MCF 10A (cell line): Measurements from ENCODE around the gene MMP2. TPM values are rescaled to one million over a fixed set of nuclear protein-coding genes. Genes with fewer than 3 reads are reported as not detected.
A peak's percentile ranks its signal among the peaks of the same experiment; 100 is the strongest.

Experiments
- BruUV-seq: library from RNA; stranded (reverse); fragments of 400-500 nt; replicated peaks from 2 replicates; lab custom pipeline; 2021; lab: Mats Ljungman, UMichigan
- CTCF ChIA-PET: fragments of 300-600 bp; sonication (Branson Sonifier 250); formaldehyde crosslinking; extraction: SDS; loops from one replicate; lab custom pipeline; 2021; ENCODE audit warnings: antibody characterized with exemption, inconsistent platforms; lab: Yijun Ruan, JAX
- POLR2A ChIA-PET: fragments of 300-600, 350-650 bp; sonication (Branson Sonifier 250); formaldehyde crosslinking; extraction: SDS; loops from one replicate; lab custom pipeline; 2020; ENCODE audit warnings: antibody characterized with exemption, inconsistent platforms; lab: Yijun Ruan, JAX
- DNase-seq: peaks from one replicate; pipeline ENCODE4 v3.0.0-alpha.2; 2018; ENCODE audit not compliant: unreplicated experiment
- H3K27ac Mint-ChIP-seq: one replicate; pipeline ENCODE4 v1.8.0; 2022; ENCODE audit warnings: mild to moderate bottlenecking, low read depth, mixed read lengths; ENCODE audit not compliant: unreplicated experiment
- H3K27me3 Mint-ChIP-seq: one replicate; pipeline ENCODE4 v1.8.0; 2022; ENCODE audit warnings: mixed read lengths; ENCODE audit not compliant: insufficient read depth, unreplicated experiment
- H3K36me3 Mint-ChIP-seq: one replicate; pipeline ENCODE4 v1.8.0; 2022; ENCODE audit warnings: mild to moderate bottlenecking, moderate library complexity, mixed read lengths; ENCODE audit not compliant: insufficient read depth, unreplicated experiment
- H3K4me1 Mint-ChIP-seq: one replicate; pipeline ENCODE4 v1.8.0; 2022; ENCODE audit warnings: mixed read lengths; ENCODE audit not compliant: insufficient read depth, unreplicated experiment
- H3K4me3 Mint-ChIP-seq: one replicate; pipeline ENCODE4 v1.8.0; 2022; ENCODE audit warnings: mild to moderate bottlenecking, moderate library complexity, mixed read lengths; ENCODE audit not compliant: unreplicated experiment
- H3K9me3 Mint-ChIP-seq: one replicate; pipeline ENCODE4 v1.8.0; 2022; ENCODE audit warnings: mixed read lengths; ENCODE audit not compliant: unreplicated experiment
- intact Hi-C: fragments of 100-400 bp; cut with micrococcal nuclease; formaldehyde crosslinking; loops from 2 replicates; pipeline ENCODE4 v1.14.1; 2022
- total RNA-seq: library from RNA; stranded (reverse); gene quantifications from 2 replicates; pipeline ENCODE4 v1.2.3, GENCODE V29; 2022
- TF ChIP-seq, protein P1 (sequence below): fragments of 200-600 bp; IDR thresholded peaks from one replicate; pipeline ENCODE4 v1.8.0; 2022; ENCODE audit warnings: antibody characterized with exemption, mild to moderate bottlenecking; ENCODE audit not compliant: unreplicated experiment

The MMP2 gene
- total RNA-seq, 1 experiment from 2014 or later: 3.7 TPM

DNA sequence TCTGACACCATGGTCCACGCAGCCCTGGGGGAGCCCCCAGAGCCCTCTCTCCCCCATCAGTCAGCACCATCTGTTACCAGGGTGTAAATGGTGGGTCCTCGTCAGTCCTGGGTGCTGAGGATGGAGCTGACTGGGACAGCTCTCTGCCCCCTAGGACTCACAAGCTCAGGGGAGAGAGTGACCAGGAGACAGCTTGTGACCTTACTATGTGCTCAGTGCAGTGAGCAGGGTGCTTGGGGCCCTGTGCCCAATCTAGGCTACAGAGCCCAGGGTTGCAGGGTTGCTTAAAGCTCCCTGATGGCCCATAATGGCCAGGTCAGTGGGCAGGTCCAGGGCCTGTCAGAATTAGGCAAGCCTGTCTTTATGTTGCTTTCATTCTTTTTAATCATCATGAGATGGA is 11.3 kb downstream of the MMP2 start:
- H3K27ac Mint-ChIP-seq: no peak overlapping the region
- peaks cover 12% of the 10 kb centered on the region for H3K36me3 Mint-ChIP-seq
- H3K4me3 Mint-ChIP-seq: no peak overlapping the region
- no peaks in the 10 kb centered on the region for H3K27me3 Mint-ChIP-seq
- no TSS peak for BruUV-seq
- no peaks in the 10 kb centered on the region for H3K9me3 Mint-ChIP-seq
- DNase-seq: no peak
- intact Hi-C loops: no loop called here
- H3K4me1 Mint-ChIP-seq: peaks cover 10% of the 10 kb centered on the region
- CTCF ChIA-PET: interaction anchor here (0.5 to 7.1 kb wide), 3 partner anchors 18 to 838 kb away, joined by 3 to 80 read pairs (median 5); no protein-coding TSS in a partner anchor
- POLR2A ChIA-PET: interaction anchor here (0.7 kb wide), 1 partner anchor 452 kb away, joined by 3 read pairs; no protein-coding TSS in a partner anchor
- TF ChIP-seq, protein P1, sequence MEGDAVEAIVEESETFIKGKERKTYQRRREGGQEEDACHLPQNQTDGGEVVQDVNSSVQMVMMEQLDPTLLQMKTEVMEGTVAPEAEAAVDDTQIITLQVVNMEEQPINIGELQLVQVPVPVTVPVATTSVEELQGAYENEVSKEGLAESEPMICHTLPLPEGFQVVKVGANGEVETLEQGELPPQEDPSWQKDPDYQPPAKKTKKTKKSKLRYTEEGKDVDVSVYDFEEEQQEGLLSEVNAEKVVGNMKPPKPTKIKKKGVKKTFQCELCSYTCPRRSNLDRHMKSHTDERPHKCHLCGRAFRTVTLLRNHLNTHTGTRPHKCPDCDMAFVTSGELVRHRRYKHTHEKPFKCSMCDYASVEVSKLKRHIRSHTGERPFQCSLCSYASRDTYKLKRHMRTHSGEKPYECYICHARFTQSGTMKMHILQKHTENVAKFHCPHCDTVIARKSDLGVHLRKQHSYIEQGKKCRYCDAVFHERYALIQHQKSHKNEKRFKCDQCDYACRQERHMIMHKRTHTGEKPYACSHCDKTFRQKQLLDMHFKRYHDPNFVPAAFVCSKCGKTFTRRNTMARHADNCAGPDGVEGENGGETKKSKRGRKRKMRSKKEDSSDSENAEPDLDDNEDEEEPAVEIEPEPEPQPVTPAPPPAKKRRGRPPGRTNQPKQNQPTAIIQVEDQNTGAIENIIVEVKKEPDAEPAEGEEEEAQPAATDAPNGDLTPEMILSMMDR: no peak

DNA sequence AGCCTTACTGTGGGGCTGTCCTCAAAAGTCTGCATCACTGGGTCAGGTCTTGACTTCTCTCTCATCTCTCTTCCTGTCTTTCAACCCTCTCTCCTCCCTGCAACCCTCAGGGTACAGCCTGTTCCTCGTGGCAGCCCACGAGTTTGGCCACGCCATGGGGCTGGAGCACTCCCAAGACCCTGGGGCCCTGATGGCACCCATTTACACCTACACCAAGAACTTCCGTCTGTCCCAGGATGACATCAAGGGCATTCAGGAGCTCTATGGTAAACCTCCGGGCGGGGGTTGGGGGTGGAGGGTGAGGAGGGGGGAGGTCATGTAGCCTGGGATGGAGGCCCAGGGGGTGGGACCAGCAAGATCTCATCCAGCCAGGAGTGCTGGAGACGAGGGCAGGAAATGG is 12.7 kb downstream of the MMP2 start:
- Mint-ChIP-seq H3K27ac (no peak overlapping the region), H3K27me3 (no peaks in the 10 kb centered on the region), H3K9me3 (no peaks in the 10 kb centered on the region), H3K36me3 (peaks cover 6% of the 10 kb centered on the region), H3K4me1 (peaks cover 19% of the 10 kb centered on the region), H3K4me3 (no peak overlapping the region)
- no peak for DNase-seq
- TF ChIP-seq, protein P1: no peak
- ChIA-PET CTCF (interaction anchor here (3.1 to 7.1 kb wide), 2 partner anchors 27 to 213 kb away, joined by 24 to 80 read pairs; no protein-coding TSS in a partner anchor), POLR2A (interaction anchor here (1.2 kb wide), 1 partner anchor 23 kb away, joined by 3 read pairs; no protein-coding TSS in a partner anchor)
- no TSS peak for BruUV-seq
- intact Hi-C loops: no loop called here

DNA sequence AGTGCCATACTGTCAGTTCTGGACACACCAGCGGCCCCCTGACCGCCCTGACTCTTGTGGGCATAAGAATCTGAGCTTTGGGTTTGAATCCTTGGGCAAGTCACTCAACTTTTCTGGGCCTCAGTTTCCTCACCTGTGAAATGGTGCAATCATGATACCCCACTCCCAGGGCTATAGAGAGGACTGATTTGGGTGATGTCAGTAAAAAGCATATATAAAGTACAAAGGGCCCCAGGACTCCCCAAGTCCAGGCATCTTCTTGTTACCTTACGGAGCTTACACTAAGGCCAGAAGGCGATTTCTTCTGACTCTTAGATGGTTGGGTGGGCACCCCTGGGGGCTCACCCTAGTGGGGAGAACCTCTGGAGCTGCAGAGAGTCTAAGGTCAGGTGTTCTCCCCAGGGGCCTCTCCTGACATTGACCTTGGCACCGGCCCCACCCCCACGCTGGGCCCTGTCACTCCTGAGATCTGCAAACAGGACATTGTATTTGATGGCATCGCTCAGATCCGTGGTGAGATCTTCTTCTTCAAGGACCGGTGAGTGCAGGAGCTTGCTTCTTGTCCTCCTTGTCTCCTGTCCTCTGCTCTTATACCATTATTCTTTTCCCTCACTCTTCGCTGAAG is 13.9 kb downstream of the MMP2 start:
- H3K4me1 Mint-ChIP-seq: peaks cover 19% of the 10 kb centered on the region
- no peak overlapping the region for H3K27ac Mint-ChIP-seq
- intact Hi-C loops: no loop called here
- TF ChIP-seq, protein P1: no peak
- POLR2A ChIA-PET: no interaction called here
- CTCF ChIA-PET: interaction anchor here (1.4 to 7.1 kb wide), 4 partner anchors 9 to 211 kb away, joined by 3 to 80 read pairs (median 14); no protein-coding TSS in a partner anchor
- H3K36me3 Mint-ChIP-seq: peaks cover 6% of the 10 kb centered on the region
- no peak for DNase-seq
- H3K9me3 Mint-ChIP-seq: no peaks in the 10 kb centered on the region
- BruUV-seq: no TSS peak
- no peak overlapping the region for H3K4me3 Mint-ChIP-seq
- H3K27me3 Mint-ChIP-seq: no peaks in the 10 kb centered on the region

DNA sequence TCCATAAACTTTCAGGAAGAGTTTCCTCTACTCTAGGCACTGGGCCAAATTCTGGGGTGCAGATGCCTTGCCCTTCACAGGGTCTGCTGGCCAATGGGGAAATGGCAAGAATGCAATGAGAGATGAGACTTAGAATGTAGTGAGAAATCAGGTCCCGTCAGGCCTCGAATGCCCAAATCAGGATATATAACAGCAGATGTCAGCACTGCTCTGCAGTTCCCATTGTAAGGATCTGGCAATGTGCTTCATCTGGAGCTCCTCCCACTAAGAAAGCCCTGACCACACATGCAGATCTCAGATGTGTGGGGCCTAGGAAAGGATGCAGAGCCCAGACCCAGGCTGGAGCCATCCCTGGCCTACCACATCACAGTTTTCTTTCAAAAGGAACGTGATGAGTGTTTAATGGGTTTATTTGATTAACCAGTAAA is 16.0 kb downstream of the MMP2 start:
- ChIA-PET POLR2A (interaction anchor here (0.6 to 1.0 kb wide), 3 partner anchors 11 to 25 kb away, joined by 3 read pairs; no protein-coding TSS in a partner anchor), CTCF (interaction anchor here (0.5 to 7.1 kb wide), 18 partner anchors 9 to 347 kb away, joined by 3 to 80 read pairs (median 4); no protein-coding TSS in a partner anchor)
- TF ChIP-seq, protein P1: peak; percentile 40
- no TSS peak for BruUV-seq
- Mint-ChIP-seq H3K36me3 (no peaks in the 10 kb centered on the region), H3K27me3 (no peaks in the 10 kb centered on the region), H3K4me3 (no peak overlapping the region), H3K27ac (no peak overlapping the region), H3K4me1 (peaks cover 27% of the 10 kb centered on the region), H3K9me3 (no peaks in the 10 kb centered on the region)
- intact Hi-C loops: loop anchor here (1.0 to 2.0 kb wide), 3 partner anchors 30 to 208 kb away; no protein-coding TSS in a partner anchor
- peak; percentile 71 for DNase-seq
